Mammary epithelial cell (primary cell): ENCODE results near the gene ZNF804A.
"Not testable (repeated sequence)": the region's sequence is repeated elsewhere in the genome, so short reads cannot be mapped to it uniquely, and the experiment has no call there.

Experiments used
- EZH2 ChIP-seq: IDR thresholded peaks from 2 replicates; pipeline ENCODE4 v1.6.1; 2012; ENCODE audit warnings: low read length, inconsistent platforms, borderline replicate concordance
- TF ChIP-seq, protein P1 (sequence below), 2 donors: IDR thresholded peaks in 1 of 2; conservative IDR thresholded peaks in 1 of 2; 2 replicates each; pipeline ENCODE4 v1.5.1; 2011 to 2012; ENCODE audit warnings: inconsistent platforms in 2 of 2, low read length in 2 of 2, mild to moderate bottlenecking in 2 of 2, control low read depth in 1 of 2, low read depth in 1 of 2; ENCODE audit not compliant: insufficient read depth in 1 of 2; ENCODE audit errors: extremely low read depth in 1 of 2

DNA sequence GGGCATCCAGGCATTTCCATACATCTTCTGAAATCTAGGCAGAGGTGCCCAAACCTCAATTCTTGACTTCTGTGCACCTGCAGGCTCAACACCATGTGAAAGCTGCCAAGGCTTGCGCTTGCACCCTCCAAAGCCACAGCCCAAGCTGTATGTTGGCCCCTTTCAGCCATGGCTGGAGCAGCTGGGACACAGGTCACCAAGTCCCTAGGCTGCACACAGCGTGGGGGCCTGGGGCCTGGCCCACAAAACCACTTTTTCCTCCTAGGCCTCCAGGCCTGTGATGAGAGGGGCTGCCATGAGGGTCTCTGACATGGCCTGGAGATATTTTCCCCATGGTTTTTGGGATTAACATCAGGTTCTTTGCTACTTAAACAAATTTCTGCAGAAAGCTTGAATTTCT, 288.3 kb downstream of the ZNF804A start:
- TF ChIP-seq, protein P1, sequence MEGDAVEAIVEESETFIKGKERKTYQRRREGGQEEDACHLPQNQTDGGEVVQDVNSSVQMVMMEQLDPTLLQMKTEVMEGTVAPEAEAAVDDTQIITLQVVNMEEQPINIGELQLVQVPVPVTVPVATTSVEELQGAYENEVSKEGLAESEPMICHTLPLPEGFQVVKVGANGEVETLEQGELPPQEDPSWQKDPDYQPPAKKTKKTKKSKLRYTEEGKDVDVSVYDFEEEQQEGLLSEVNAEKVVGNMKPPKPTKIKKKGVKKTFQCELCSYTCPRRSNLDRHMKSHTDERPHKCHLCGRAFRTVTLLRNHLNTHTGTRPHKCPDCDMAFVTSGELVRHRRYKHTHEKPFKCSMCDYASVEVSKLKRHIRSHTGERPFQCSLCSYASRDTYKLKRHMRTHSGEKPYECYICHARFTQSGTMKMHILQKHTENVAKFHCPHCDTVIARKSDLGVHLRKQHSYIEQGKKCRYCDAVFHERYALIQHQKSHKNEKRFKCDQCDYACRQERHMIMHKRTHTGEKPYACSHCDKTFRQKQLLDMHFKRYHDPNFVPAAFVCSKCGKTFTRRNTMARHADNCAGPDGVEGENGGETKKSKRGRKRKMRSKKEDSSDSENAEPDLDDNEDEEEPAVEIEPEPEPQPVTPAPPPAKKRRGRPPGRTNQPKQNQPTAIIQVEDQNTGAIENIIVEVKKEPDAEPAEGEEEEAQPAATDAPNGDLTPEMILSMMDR (conservative IDR thresholded peaks at IDR 0.05 in 1 of 2, IDR thresholded peaks at IDR 0.05 in 1 of 2; ENCODE audit: extremely low read depth in 1 of 2, insufficient read depth in 1 of 2, low read depth in 1 of 2, low read length in 2 of 2) = not testable (repeated sequence)
- TF ChIP-seq EZH2 = not testable (repeated sequence)
